GM13976 (cell line): ENCODE data around the gene FOXK1.

ENCODE experiments used
- DNase-seq: peaks from one replicate; pipeline ENCODE4 v3.0.0; 2012; ENCODE audit warnings: low spot score
- in situ Hi-C: fragments of 300-500 bp; cut with MboI; formaldehyde crosslinking; loops from one replicate; pipeline ENCODE4 v1.12.0; 2022; ENCODE audit warnings: low sequenced_read_pairs, mixed read lengths, inconsistent platforms; ENCODE audit not compliant: unreplicated experiment
- TF ChIP-seq, protein P1 (sequence below): IDR thresholded peaks from 2 replicates; pipeline ENCODE4 v1.5.1; 2012; ENCODE audit warnings: borderline replicate concordance, mild to moderate bottlenecking; ENCODE audit not compliant: insufficient read depth; ENCODE audit errors: extremely low read depth, missing control alignments, control extremely low read depth

Gene FOXK1

GRCh38 chr7:4681886-4682620 is at the start of gene FOXK1:
Gene FOXK1, plus strand, starts transcription at chr7:4682295. Its CDS starts 14 bp downstream, at chr7:4682309.
- in situ Hi-C loops = no loop called here
- TF ChIP-seq, protein P1, sequence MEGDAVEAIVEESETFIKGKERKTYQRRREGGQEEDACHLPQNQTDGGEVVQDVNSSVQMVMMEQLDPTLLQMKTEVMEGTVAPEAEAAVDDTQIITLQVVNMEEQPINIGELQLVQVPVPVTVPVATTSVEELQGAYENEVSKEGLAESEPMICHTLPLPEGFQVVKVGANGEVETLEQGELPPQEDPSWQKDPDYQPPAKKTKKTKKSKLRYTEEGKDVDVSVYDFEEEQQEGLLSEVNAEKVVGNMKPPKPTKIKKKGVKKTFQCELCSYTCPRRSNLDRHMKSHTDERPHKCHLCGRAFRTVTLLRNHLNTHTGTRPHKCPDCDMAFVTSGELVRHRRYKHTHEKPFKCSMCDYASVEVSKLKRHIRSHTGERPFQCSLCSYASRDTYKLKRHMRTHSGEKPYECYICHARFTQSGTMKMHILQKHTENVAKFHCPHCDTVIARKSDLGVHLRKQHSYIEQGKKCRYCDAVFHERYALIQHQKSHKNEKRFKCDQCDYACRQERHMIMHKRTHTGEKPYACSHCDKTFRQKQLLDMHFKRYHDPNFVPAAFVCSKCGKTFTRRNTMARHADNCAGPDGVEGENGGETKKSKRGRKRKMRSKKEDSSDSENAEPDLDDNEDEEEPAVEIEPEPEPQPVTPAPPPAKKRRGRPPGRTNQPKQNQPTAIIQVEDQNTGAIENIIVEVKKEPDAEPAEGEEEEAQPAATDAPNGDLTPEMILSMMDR = peak; percentile 16
- DNase-seq = peak; percentile 92

DNA sequence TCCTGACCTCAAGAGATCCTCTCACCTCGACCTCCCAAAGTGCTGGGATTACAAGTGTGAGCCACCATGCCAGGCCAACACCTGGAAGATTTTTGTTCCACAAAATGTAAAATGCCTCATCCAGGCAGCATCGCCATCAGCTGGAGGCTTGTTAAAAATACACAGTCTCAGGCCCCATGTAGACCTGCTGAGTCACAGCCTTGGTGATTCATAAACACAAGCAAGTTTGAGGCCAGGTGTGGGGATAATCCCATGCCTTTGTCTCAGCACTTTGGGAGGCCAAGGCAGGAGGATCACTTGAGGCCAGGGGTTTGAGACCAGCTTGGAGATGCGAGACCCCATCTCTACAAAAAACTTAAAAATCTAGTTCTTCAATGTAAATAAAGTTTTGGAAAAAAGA is 49.1 kb upstream of the FOXK1 start:
- no peak for DNase-seq
- in situ Hi-C loops = no loop called here
- TF ChIP-seq, protein P1 = no peak

DNA sequence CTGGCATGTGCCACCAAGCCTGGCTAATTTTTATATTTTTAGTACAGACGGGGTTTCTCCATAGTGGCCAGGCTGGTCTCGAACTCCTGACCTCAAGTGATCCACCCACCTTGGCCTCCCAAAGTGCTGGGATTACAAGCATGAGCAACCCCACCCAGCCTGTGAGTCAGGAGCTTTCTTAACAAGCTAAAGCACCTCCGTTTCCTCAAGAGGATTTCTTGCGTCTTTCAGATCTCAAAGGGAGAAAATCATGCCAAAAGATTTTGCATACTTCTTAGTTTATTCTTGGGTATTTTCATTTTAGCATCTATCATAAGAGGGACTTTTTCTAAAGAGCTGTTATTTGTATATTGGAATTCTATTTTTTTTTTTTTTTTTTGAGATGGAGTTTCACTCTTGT is 47.9 kb upstream of the FOXK1 start:
- DNase-seq = no peak
- TF ChIP-seq, protein P1 = no peak
- in situ Hi-C loops = no loop called here

DNA sequence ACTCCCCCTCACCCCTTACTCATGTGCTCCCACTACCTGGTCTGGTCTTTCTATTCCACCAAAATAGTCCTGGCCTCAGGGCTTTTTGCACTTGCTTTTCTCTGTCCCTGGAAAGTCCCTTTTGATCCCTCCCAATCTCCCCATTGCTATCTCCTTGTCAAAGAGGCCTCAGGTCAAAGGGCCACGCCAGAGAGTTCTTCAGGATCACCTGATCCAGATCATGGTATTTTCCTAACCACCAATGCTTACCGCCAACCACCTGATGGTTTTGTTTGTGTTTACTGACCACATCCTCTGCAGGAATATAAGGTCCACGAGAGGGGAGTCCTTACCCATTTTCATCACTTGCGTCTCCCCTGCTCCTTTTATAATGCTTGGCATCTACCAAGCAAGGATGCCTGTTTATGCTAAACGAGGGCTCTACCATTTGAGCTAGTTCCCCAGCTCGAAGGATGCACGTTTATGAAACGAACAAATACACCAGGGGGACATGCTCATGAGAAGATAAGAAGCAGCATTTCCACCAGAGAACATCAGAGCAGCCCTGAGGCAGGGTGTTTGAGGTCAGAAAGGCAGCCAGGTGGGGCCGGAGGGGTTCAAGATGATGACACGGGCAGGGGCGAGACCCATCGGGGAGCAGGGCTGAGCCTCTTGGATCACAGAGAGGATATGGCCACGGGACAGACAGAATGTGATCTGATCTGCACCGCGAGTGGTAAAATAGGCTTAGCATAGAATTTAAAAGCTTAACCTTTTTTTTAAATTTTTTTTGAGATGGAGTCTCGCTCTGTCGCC is 43.1 kb upstream of the FOXK1 start:
- in situ Hi-C loops = no loop called here
- TF ChIP-seq, protein P1 = no peak
- no peak for DNase-seq

GRCh38 chr7:4641091-4641666 is 40.9 kb upstream of the FOXK1 start:
- TF ChIP-seq, protein P1 = no peak
- DNase-seq = no peak
- in situ Hi-C loops = no loop called here

DNA sequence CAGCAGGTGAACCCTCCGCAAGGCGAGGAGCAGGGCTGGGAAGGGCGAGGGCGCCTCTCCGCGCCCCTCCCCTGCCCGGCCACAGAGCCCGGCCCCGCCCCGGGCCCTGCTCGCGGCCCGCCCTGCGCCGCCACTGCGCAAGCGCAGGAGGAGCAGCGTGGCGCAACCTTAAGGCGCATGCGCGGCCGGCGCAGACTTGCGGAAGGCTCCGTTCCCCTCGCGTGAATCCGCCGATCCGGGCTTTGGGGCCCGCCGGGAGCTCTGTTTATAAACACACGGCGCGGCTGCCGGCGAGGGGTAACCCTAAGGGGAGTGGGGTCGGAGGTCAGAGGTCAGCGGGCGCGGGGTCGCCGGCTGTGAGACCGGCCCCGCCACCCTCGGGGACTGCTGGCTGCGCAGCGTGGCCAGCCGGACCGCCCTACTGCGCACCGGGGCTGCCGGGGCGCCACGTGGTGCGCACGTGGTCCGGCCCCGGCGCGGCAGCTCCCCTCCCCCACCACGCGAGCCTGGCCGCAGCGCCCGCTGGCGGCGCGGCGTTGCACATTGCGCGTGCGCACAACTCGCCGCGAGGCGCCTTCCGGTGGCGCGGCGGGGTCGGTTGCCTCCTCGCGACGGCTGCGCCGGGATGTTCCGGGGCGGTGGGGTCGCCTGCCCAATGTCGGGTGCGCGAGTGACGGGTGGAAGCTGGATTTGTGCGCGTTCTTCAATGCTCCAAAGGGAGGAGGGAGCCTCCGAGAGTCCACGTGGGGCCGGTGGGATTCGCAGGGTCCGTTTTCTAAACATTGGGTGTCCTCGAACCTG is 40.2 kb upstream of the FOXK1 start:
- DNase-seq = peak; percentile 98
- in situ Hi-C loops = no loop called here
- TF ChIP-seq, protein P1 = peak; percentile 68
